HS-5 (cell line): ENCODE data around the gene MADD.

Experiments used
- DNase-seq: peaks from one replicate; pipeline ENCODE4 v3.0.0-alpha.2; 2012; ENCODE audit warnings: low read depth

The MADD gene

GRCh38 chr11:47269829-47270305 lies at the start of gene MADD:
MADD (plus strand) TSS chr11:47270133.
- DNase-seq: peak; percentile 50

GRCh38 chr11:47220401-47220821 lies 49.5 kb upstream of the MADD start:
- DNase-seq: peak; percentile 76

GRCh38 chr11:47222696-47223095 lies 47.2 kb upstream of the MADD start:
- no peak for DNase-seq

GRCh38 chr11:47225552-47226400 lies 44.2 kb upstream of the MADD start:
- DNase-seq: no peak

GRCh38 chr11:47229161-47229560 lies 40.8 kb upstream of the MADD start:
- no peak for DNase-seq

GRCh38 chr11:47233051-47233450 lies 36.9 kb upstream of the MADD start:
- DNase-seq: no peak

GRCh38 chr11:47233989-47234668 lies 35.8 kb upstream of the MADD start:
- DNase-seq: peak; percentile 83

- DNase-seq: no peak
These were observed 35.2 kb upstream of the MADD start for GRCh38 chr11:47234669-47235100.

- DNase-seq: no peak
These were observed 34.8 kb upstream of the MADD start for GRCh38 chr11:47235163-47235562.

- peak; percentile 60 for DNase-seq
These were observed 33.5 kb upstream of the MADD start for GRCh38 chr11:47236482-47236881.

GRCh38 chr11:47239852-47240251 lies 30.1 kb upstream of the MADD start:
- no peak for DNase-seq

GRCh38 chr11:47241841-47242301 lies 28.1 kb upstream of the MADD start:
- peak; percentile 55 for DNase-seq

GRCh38 chr11:47242596-47243192 lies 27.2 kb upstream of the MADD start:
- DNase-seq: no peak

GRCh38 chr11:47243454-47243853 lies 26.5 kb upstream of the MADD start:
- DNase-seq: no peak

- no peak for DNase-seq
These were observed 25.2 kb upstream of the MADD start for GRCh38 chr11:47244448-47245350.

- no peak for DNase-seq
These were observed 24.1 kb upstream of the MADD start for GRCh38 chr11:47245611-47246357.

GRCh38 chr11:47247502-47247901 lies 22.4 kb upstream of the MADD start:
- no peak for DNase-seq

GRCh38 chr11:47248304-47248663 lies 21.6 kb upstream of the MADD start:
- no peak for DNase-seq

GRCh38 chr11:47248664-47249377 lies 21.1 kb upstream of the MADD start, which contains the start of gene ACP2:
ACP2 (minus strand) TSS chr11:47248814; CDS start chr11:47248789, 25 bp downstream.
- DNase-seq: peak; percentile 52

GRCh38 chr11:47249378-47249715 lies 20.6 kb upstream of the MADD start:
- no peak for DNase-seq
